H1 (cell line): Measurements from ENCODE around the gene TTC6. TPM values are rescaled to one million over a fixed set of nuclear protein-coding genes. Genes with fewer than 3 reads are reported as not detected.
A peak's percentile ranks its signal among the peaks of the same experiment; 100 is the strongest.

ENCODE experiments used
- CHD7 ChIP-seq: fragments of 300-600 bp; sonication (generic); IDR thresholded peaks from 2 replicates; pipeline ENCODE4 v1.7.1; 2012; ENCODE audit warnings: low read length, moderate library complexity, mild to moderate bottlenecking, inconsistent platforms; ENCODE audit not compliant: insufficient replicate concordance
- CTBP2 ChIP-seq: IDR thresholded peaks from 2 replicates; pipeline ENCODE4 v1.7.0; 2011; ENCODE audit warnings: borderline replicate concordance, mild to moderate bottlenecking, moderate library complexity, mixed read lengths, low read length; ENCODE audit not compliant: insufficient read depth, insufficient read length
- GABPA ChIP-seq: IDR thresholded peaks from 2 replicates; pipeline ENCODE4 v1.6.1; 2011; ENCODE audit warnings: mild to moderate bottlenecking, low read length, moderate library complexity, borderline replicate concordance; ENCODE audit not compliant: insufficient read depth
- GTF2F1 ChIP-seq: IDR thresholded peaks from 2 replicates; pipeline ENCODE4 v1.6.1; 2012; ENCODE audit warnings: low read depth, low read length, improper control_type of control experiment, borderline replicate concordance
- polyA plus RNA-seq, 7 experiments: library from polyadenylated mRNA; depleted of rRNA in 3 of 7; stranded (reverse) in 5 of 7; unstranded in 2 of 7; fragments of >200 nt in 5 of 7; fragments of 200-250 nt in 2 of 7; gene quantifications; 1 replicate in 5 of 7; 2 replicates in 1 of 7; 4 replicates in 1 of 7; pipeline versions ENCODE4 v1.2.1 to v1.2.3, GENCODE V29; 2011 to 2013; ENCODE audit warnings: missing spikeins in 2 of 7, mixed read lengths in 2 of 7
- total RNA-seq: library from RNA; stranded (reverse); fragmentation: NEBNext Ultra II Directional; extraction: Animal tissue kit (Norgen Biotek cat#: 25700); gene quantifications from 2 replicates; pipeline ENCODE4 v1.2.1, GENCODE V29; 2021

TTC6 gene
- total and polyA plus RNA-seq, 2 of the 8 experiments (the other 6 are each of a cell fraction or from before 2014, with no cell fraction given): 0.02 TPM; not detected in 1

- TF ChIP-seq GTF2F1 (no peak; the same call in 1 of the 2 replicates), GABPA (no peak), CTBP2 (peak; percentile 69), CHD7 (no peak)
Observed at GRCh38 chr14:37622231-37622923, 26.9 kb downstream of the TTC6 start (continued).
